NCI-H446 treated with DMSO at 0.1 percent for 48 hours (cell line): ENCODE data around the gene MINAR2.

Source experiments
- DNase-seq: peaks from one replicate; lab custom pipeline; 2025; lab: John Stamatoyannopoulos, UW

The MINAR2 gene

DNA sequence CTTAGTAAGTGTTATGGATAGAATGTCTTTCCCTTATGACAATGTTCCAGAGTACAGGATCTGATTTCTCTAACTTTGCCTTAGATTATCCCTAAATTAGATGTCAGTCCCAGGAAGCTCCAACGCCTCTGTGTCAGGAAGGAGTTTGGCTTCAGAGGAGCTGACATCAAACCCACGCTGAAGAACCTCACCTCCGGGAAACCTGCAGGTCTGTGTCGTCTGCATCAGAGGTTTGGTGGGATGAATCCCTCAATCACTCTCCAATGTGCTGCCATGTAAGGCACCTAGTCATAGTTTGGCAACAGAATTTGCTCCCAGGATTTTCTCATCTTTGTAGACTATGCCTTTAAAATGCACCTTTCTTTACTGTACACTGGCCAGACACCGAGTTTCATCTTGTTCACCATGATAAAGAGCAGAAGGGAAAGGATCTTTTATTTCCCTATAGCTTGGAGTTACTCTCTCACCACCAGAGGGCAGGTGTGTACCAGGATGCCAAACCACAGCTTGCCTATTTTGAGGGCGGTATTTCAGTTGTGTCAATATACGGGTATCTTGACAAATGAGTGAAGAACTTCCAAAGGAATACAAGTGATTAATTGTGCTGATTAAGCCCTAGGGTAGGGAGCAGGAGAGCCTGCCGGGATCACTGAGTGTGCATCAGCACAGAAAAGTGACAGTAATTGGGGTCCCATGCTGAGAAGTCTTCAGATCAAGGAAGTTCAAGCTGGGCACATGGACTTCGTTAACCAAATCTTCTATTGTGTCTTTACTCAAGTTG, 23.4 kb downstream of the MINAR2 start:
- DNase-seq = peak; percentile 32

- DNase-seq = no peak
Measured at GRCh38 chr5:129773376-129773775, 25.5 kb downstream of the MINAR2 start.

DNA sequence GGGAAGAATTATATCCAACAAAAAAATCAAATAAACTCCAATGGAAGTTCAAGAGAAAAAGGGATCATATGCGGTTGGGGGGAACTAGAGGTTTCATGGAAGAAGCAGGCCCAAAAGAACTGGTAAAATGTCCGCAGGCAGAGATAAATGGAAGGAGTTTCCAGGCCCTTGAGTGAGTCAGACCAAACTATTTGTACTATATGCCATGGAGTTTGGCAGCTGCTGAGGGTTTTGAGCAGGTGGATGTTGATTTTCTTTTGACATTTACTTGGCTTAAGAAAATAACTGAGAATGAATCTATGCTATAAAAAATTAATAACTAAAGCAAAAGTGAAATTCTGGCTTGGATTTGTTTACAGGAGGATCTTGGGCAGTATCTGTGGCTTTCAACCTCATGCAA, 33.7 kb downstream of the MINAR2 start:
- DNase-seq = peak; percentile 74

- no peak for DNase-seq
Measured at GRCh38 chr5:129803403-129803802, 55.5 kb downstream of the MINAR2 start.

DNA sequence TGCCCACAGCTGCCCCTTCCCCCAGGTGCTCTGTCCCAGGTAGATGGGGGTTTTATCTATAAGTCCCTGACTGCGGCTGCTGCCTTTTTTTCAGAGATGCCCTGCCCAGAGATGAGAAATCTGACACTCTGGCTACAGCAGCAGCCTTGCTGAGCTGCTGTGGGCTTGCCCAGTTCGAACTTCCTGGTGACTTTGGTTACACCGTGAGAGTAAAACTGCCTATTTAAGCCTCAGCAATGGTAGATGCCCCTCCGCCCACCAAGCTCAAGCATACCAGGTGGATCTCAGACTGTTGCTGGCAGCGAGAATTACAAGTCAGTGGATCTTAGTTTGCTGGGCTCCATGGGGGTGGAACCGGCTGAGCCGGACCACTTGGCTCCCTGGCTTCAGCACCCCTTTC, 56.8 kb downstream of the MINAR2 start:
- DNase-seq = no peak

- DNase-seq = no peak
Measured at GRCh38 chr5:129807162-129807814, 59.4 kb downstream of the MINAR2 start.
